ENCODE measurements around the gene TMEM151B. TPM values are rescaled to one million over a fixed set of nuclear protein-coding genes. Genes with fewer than 3 reads are reported as not detected.

TMEM151B gene
- polyA plus RNA-seq, 1 of the 3 experiments (the other 2 are of a cell fraction): 0.05 TPM

- no peak overlapping the region for H2AFZ ChIP-seq (ENCODE audit: low read depth)
- no peaks in the 10 kb centered on the region for H3K79me2 ChIP-seq (ENCODE audit: insufficient read depth)
- 58% methylated on average over 11 of the region's 11 CpGs for WGBS (ENCODE audit: low lambda C conversion rate)
- no peak for TF ChIP-seq TCF12 (IDR thresholded peaks at IDR 0.05)
- TF ChIP-seq CHD2 (IDR thresholded peaks at IDR 0.05; ENCODE audit: low read length, partially characterized antibody): no peak
- TF ChIP-seq FOSL2 (IDR thresholded peaks at IDR 0.05; ENCODE audit: borderline replicate concordance, low read depth): no peak
- no peak for TF ChIP-seq RAD21 (IDR thresholded peaks at IDR 0.05; ENCODE audit: low read length)
- TF ChIP-seq NFIC (IDR thresholded peaks at IDR 0.05; ENCODE audit: borderline replicate concordance): no peak
- no peak for TF ChIP-seq RCOR1 (IDR thresholded peaks at IDR 0.05; ENCODE audit: low read length)
- no peak for TF ChIP-seq PBX3 (IDR thresholded peaks at IDR 0.05)
- no peak for TF ChIP-seq GABPA (IDR thresholded peaks at IDR 0.05; ENCODE audit: low read depth)
- TF ChIP-seq MXI1 (IDR thresholded peaks at IDR 0.05; ENCODE audit: low read depth, low read length): no peak
- TF ChIP-seq CTCF (IDR thresholded peaks at IDR 0.05): no peak
- no peak for TF ChIP-seq FOXJ3 (CRISPR knock-in tag; IDR thresholded peaks at IDR 0.05)
- TF ChIP-seq RXRA (IDR thresholded peaks at IDR 0.05; ENCODE audit: borderline replicate concordance, low read depth): no peak
- TF ChIP-seq USF2 (IDR thresholded peaks at IDR 0.05; ENCODE audit: borderline replicate concordance, low read depth, low read length): no peak
- no peak for TF ChIP-seq FOXM1 (IDR thresholded peaks at IDR 0.05; ENCODE audit: low read depth)
- TF ChIP-seq MAX (IDR thresholded peaks at IDR 0.05; ENCODE audit: low read depth): no peak
- TF ChIP-seq JUND (IDR thresholded peaks at IDR 0.05): no peak
- no peak for TF ChIP-seq TAF1 (IDR thresholded peaks at IDR 0.05; ENCODE audit: borderline replicate concordance, low read depth, low read length)
- no peaks in the 10 kb centered on the region for H4K20me1 ChIP-seq (ENCODE audit: insufficient read depth)
- peaks cover 34% of the 10 kb centered on the region for H3K27me3 ChIP-seq (ENCODE audit: insufficient read depth)
- peaks cover 0 to 11% of the 10 kb centered on the region in 2 experiments; a peak in 1 of 4 replicates for H3K4me1 ChIP-seq (ENCODE audit: control insufficient read depth in 1 of 2, insufficient read depth in 2 of 2, low read depth in 1 of 2, low read length in 1 of 2)
- POLR2A ChIA-PET: interaction anchor here (1.0 to 1.8 kb wide), 4 partner anchors 8 to 87 kb away, joined by 3 to 5 read pairs (median 4); partner anchors contain the start of genes AARS2 and HSP90AB1
- no peaks in the 10 kb centered on the region for H3K36me3 ChIP-seq (replicated peaks in 1 of 2; ENCODE audit: control insufficient read depth in 1 of 2, insufficient read depth in 2 of 2, low read length in 1 of 2)
- H3K9me2 ChIP-seq: no peaks in the 10 kb centered on the region
- H3K4me3 ChIP-seq (ENCODE audit: low read depth in 2 of 2, low read length in 1 of 2): no peak overlapping the region
- no peak for DNase-seq
- H3K9me3 ChIP-seq: no peaks in the 10 kb centered on the region
- no peaks in the 10 kb centered on the region for H3F3A ChIP-seq (replicated peaks; ENCODE audit: insufficient read depth)
- CTCF ChIA-PET: interaction anchor here (0.8 to 10.2 kb wide), 9 partner anchors 9 to 161 kb away, joined by 3 to 220 read pairs (median 8); partner anchors contain the start of genes AARS2, NFKBIE, SPATS1 and TMEM151B
- H3K9ac ChIP-seq: no peak overlapping the region
- no peak overlapping the region for H3K4me2 ChIP-seq
- no peak overlapping the region for H3K27ac ChIP-seq (ENCODE audit: low read depth in 2 of 2, low read length in 1 of 2)
Observed at GRCh38 chr6:44333273-44333919, 63.1 kb downstream of the TMEM151B start.
